SK-N-SH (cell line): ENCODE measurements around the gene SPAG9. TPM values are rescaled to one million over a fixed set of nuclear protein-coding genes. Genes with fewer than 3 reads are reported as not detected.
A peak's percentile ranks its signal among the peaks of the same experiment; 100 is the strongest.

Experiments
- CTCF ChIA-PET: fragments of 300-600, 350-600 bp; formaldehyde crosslinking; extraction: SDS; loops from one replicate; lab custom pipeline; 2021; lab: Yijun Ruan, JAX
- POLR2A ChIA-PET: fragments of 350-600 bp; sonication (Branson Sonifier 250); formaldehyde crosslinking; extraction: SDS; loops from one replicate; lab custom pipeline; 2020; ENCODE audit warnings: antibody characterized with exemption, inconsistent platforms; lab: Yijun Ruan, JAX
- DNase-seq: peaks from one replicate; pipeline ENCODE4 v3.0.0; 2012
- H2AFZ ChIP-seq: fragments of 200-600 bp; sonication (generic); 2 replicates; pipeline ENCODE4 v1.8.1; 2016; ENCODE audit warnings: antibody characterized with exemption, mild to moderate bottlenecking, low read depth
- H3F3A ChIP-seq: fragments of 200-600 bp; sonication (generic); replicated peaks from 2 replicates; pipeline ENCODE3; 2016; ENCODE audit warnings: antibody characterized with exemption, mild to moderate bottlenecking; ENCODE audit not compliant: insufficient read depth
- H3K27ac ChIP-seq, 2 experiments: fragments of 200-500 bp in 1 of 2; fragments of 200-600 bp in 1 of 2; sonication (Bioruptor generic) in 1 of 2; sonication (generic), shearing (Covaris generic) in 1 of 2; 2 replicates each; pipeline versions ENCODE4 v1.5.1 to v1.6.1; 2014 to 2016; ENCODE audit warnings: low read depth in 2 of 2, inconsistent platforms in 1 of 2, low read length in 1 of 2, mild to moderate bottlenecking in 1 of 2, mixed read lengths in 1 of 2
- H3K27me3 ChIP-seq: fragments of 200-600 bp; sonication (generic), shearing (Covaris generic); 2 replicates; pipeline ENCODE4 v1.6.1; 2016; ENCODE audit warnings: mixed run types; ENCODE audit not compliant: insufficient read depth
- H3K36me3 ChIP-seq, 2 experiments: fragments of 200-500 bp in 1 of 2; fragments of 200-600 bp in 1 of 2; sonication (Bioruptor generic) in 1 of 2; sonication (generic) in 1 of 2; replicated peaks in 1 of 2; 2 replicates each; pipeline versions ENCODE3 to v1.5.1; 2014 to 2016; ENCODE audit warnings: low read length in 1 of 2, mild to moderate bottlenecking in 1 of 2; ENCODE audit not compliant: insufficient read depth in 2 of 2, control insufficient read depth in 1 of 2
- H3K4me1 ChIP-seq, 2 experiments: fragments of 200-500 bp in 1 of 2; fragments of 200-600 bp in 1 of 2; sonication (Bioruptor generic) in 1 of 2; sonication (generic), shearing (Covaris generic) in 1 of 2; 2 replicates each; pipeline versions ENCODE4 v1.5.1 to v1.6.1; 2014 to 2016; ENCODE audit warnings: low read depth in 1 of 2, low read length in 1 of 2, mixed run types in 1 of 2; ENCODE audit not compliant: insufficient read depth in 2 of 2, control insufficient read depth in 1 of 2
- H3K4me2 ChIP-seq: fragments of 200-600 bp; sonication (generic), shearing (Covaris generic); 2 replicates; pipeline ENCODE4 v1.6.1; 2017; ENCODE audit warnings: mixed run types
- H3K4me3 ChIP-seq, 2 experiments: fragments of 200-500 bp in 1 of 2; fragments of 200-600 bp in 1 of 2; sonication (Bioruptor generic) in 1 of 2; sonication (generic), shearing (Covaris generic) in 1 of 2; 2 replicates each; pipeline versions ENCODE4 v1.5.1 to v1.8.1; 2014 to 2016; ENCODE audit warnings: low read depth in 2 of 2, inconsistent platforms in 1 of 2, low read length in 1 of 2, mild to moderate bottlenecking in 1 of 2, mixed read lengths in 1 of 2, moderate library complexity in 1 of 2
- H3K79me2 ChIP-seq: fragments of 200-600 bp; sonication (generic); 2 replicates; pipeline ENCODE4 v1.8.1; 2017; ENCODE audit warnings: mild to moderate bottlenecking; ENCODE audit not compliant: insufficient read depth
- H3K9ac ChIP-seq: fragments of 200-600 bp; sonication (generic); 2 replicates; pipeline ENCODE4 v1.6.1; 2017; ENCODE audit warnings: mixed run types
- H3K9me2 ChIP-seq: fragments of 200-600 bp; sonication (generic); 2 replicates; pipeline ENCODE4 v1.6.1; 2017; ENCODE audit warnings: mixed run types
- H3K9me3 ChIP-seq: fragments of 200-600 bp; sonication (generic); 2 replicates; pipeline ENCODE4 v1.6.1; 2017; ENCODE audit warnings: mixed run types, mild to moderate bottlenecking, moderate library complexity
- H4K20me1 ChIP-seq: fragments of 200-600 bp; sonication (generic); 2 replicates; pipeline ENCODE4 v1.6.1; 2017; ENCODE audit warnings: mild to moderate bottlenecking, mixed run types; ENCODE audit not compliant: insufficient read depth
- CHD2 ChIP-seq: fragments of 150-350 bp; IDR thresholded peaks from 2 replicates; pipeline ENCODE4 v1.6.1; 2018; ENCODE audit warnings: low read length; ENCODE audit not compliant: partially characterized antibody
- CTCF ChIP-seq: fragments of 200-600 bp; sonication (generic); IDR thresholded peaks from 2 replicates; pipeline ENCODE4 v1.6.1; 2017; ENCODE audit warnings: antibody characterized with exemption, mild to moderate bottlenecking, moderate library complexity
- EP300 ChIP-seq, 2 experiments: IDR thresholded peaks; 2 replicates each; pipeline versions ENCODE4 v1.4.0 to v1.6.1; 2012; ENCODE audit warnings: borderline replicate concordance in 1 of 2, low read depth in 1 of 2, low read length in 1 of 2
- EZH2phosphoT487 ChIP-seq: fragments of 200-600 bp; sonication (generic); IDR thresholded peaks from 2 replicates; pipeline ENCODE4 v1.6.1; 2017; ENCODE audit warnings: low read depth, mixed run types, mild to moderate bottlenecking, antibody characterized with exemption, moderate library complexity, borderline replicate concordance
- GABPA ChIP-seq: IDR thresholded peaks from 2 replicates; pipeline ENCODE4 v1.4.0; 2012; ENCODE audit warnings: low read depth, mild to moderate bottlenecking
- GATA2 ChIP-seq: sonication (generic); formaldehyde crosslinking; IDR thresholded peaks from 2 replicates; pipeline ENCODE4 v1.5.0; 2020; ENCODE audit warnings: mild to moderate bottlenecking, missing genetic modification reagents
- IRF3 ChIP-seq: fragments of 150-350 bp; IDR thresholded peaks from 2 replicates; pipeline ENCODE4 v1.6.1; 2016; ENCODE audit warnings: mild to moderate bottlenecking, low read depth, low read length
- JUND ChIP-seq: IDR thresholded peaks from 2 replicates; pipeline ENCODE4 v1.4.0; 2012
- MAX ChIP-seq: IDR thresholded peaks from 2 replicates; pipeline ENCODE4 v1.4.0; 2012; ENCODE audit warnings: low read depth
- MEF2A ChIP-seq: IDR thresholded peaks from 2 replicates; pipeline ENCODE4 v1.4.0; 2012; ENCODE audit warnings: low read depth, borderline replicate concordance
- MXI1 ChIP-seq: IDR thresholded peaks from 2 replicates; pipeline ENCODE4 v1.6.1; 2012; ENCODE audit warnings: mild to moderate bottlenecking, low read depth, low read length, improper control_type of control experiment
- POLR2AphosphoS5 ChIP-seq: IDR thresholded peaks from 2 replicates; pipeline ENCODE4 v1.6.1; 2012; ENCODE audit warnings: low read depth, low read length
- RAD21 ChIP-seq: IDR thresholded peaks from 2 replicates; pipeline ENCODE4 v1.6.1; 2012; ENCODE audit warnings: mild to moderate bottlenecking, low read length
- RCOR1 ChIP-seq: fragments of 150-350 bp; IDR thresholded peaks from 2 replicates; pipeline ENCODE4 v1.6.1; 2017; ENCODE audit warnings: antibody characterized with exemption, low read length
- RFX5 ChIP-seq: IDR thresholded peaks from 2 replicates; pipeline ENCODE4 v1.6.1; 2012; ENCODE audit warnings: mild to moderate bottlenecking, improper control_type of control experiment, low read length
- SIN3A ChIP-seq: IDR thresholded peaks from 2 replicates; pipeline ENCODE4 v1.6.1; 2012; ENCODE audit warnings: low read depth, mild to moderate bottlenecking, low read length, moderate library complexity, borderline replicate concordance
- SMC3 ChIP-seq: IDR thresholded peaks from 2 replicates; pipeline ENCODE4 v1.6.1; 2012; ENCODE audit warnings: low read depth, low read length, improper control_type of control experiment
- TAF1 ChIP-seq: IDR thresholded peaks from 2 replicates; pipeline ENCODE4 v1.6.1; 2012; ENCODE audit warnings: low read depth, mild to moderate bottlenecking, low read length, moderate library complexity, borderline replicate concordance
- TCF12 ChIP-seq: IDR thresholded peaks from 2 replicates; pipeline ENCODE4 v1.4.0; 2012
- USF1 ChIP-seq: IDR thresholded peaks from 2 replicates; pipeline ENCODE4 v1.4.0; 2012; ENCODE audit warnings: low read depth, borderline replicate concordance
- USF2 ChIP-seq: fragments of 150-350 bp; IDR thresholded peaks from 2 replicates; pipeline ENCODE4 v1.6.1; 2017; ENCODE audit warnings: antibody characterized with exemption, low read length, low read depth, borderline replicate concordance
- YY1 ChIP-seq: IDR thresholded peaks from 2 replicates; pipeline ENCODE4 v1.4.0; 2012; ENCODE audit warnings: low read depth, mild to moderate bottlenecking
- ZBTB33 ChIP-seq: IDR thresholded peaks from 2 replicates; pipeline ENCODE4 v1.4.0; 2012; ENCODE audit warnings: low read depth, borderline replicate concordance
- WGBS: methylation state at CpG from one replicate; pipeline ENCODE4 v1.1.6; 2017; ENCODE audit warnings: low lambda C conversion rate; 5-methylcytosine and 5-hydroxymethylcytosine counted together
- polyA plus RNA-seq, 3 experiments: library from polyadenylated mRNA; depleted of rRNA; stranded (reverse); fragments of >200 nt; gene quantifications; 2 replicates each; pipeline ENCODE4 v1.2.3, GENCODE V29; 2012

The SPAG9 gene
- polyA plus RNA-seq, 1 of the 3 experiments (the other 2 are of a cell fraction): 32.1 TPM

- H2AFZ ChIP-seq: peak overlapping the region; percentile 86; the same call in 1 of the 2 replicates
- H3K4me2 ChIP-seq: peak overlapping the region; percentile 69
- CTCF ChIA-PET: interaction anchor here (0.7 to 6.7 kb wide), 8 partner anchors 14 to 77 kb away, joined by 3 to 34 read pairs (median 4); no protein-coding TSS in a partner anchor
- TF ChIP-seq SIN3A (no peak), EZH2phosphoT487 (no peak), RAD21 (peak; percentile 43; the same call in 1 of the 2 replicates), GATA2 (CRISPR knock-in tag) (0 out of 2 replicates have a peak, but pooled peaks have one; percentile 9), MXI1 (peak; percentile 91), IRF3 (no peak), RCOR1 (peak; percentile 80), USF2 (no peak), JUND (no peak), ZBTB33 (no peak), YY1 (0 out of 2 replicates have a peak, but pooled peaks have one; percentile 24), MAX (peak; percentile 70), SMC3 (peak; percentile 25; the same call in 1 of the 2 replicates), USF1 (no peak), CTCF (no peak), MEF2A (no peak), EP300 (IDR thresholded peaks at IDR 0.05; ENCODE audit: borderline replicate concordance in 1 of 2, low read depth in 1 of 2, low read length in 1 of 2) (peak in 1 of 2 experiments; percentile 68; a peak in 1 of 4 replicates), TAF1 (peak; percentile 54), TCF12 (peak; percentile 47; the same call in 1 of the 2 replicates), RFX5 (peak; percentile 97), CHD2 (peak; percentile 85), GABPA (no peak), POLR2AphosphoS5 (peak; percentile 34)
Measured at GRCh38 chr17:50919321-50920040, 201.2 kb downstream of the SPAG9 start.

More at GRCh38 chr17:50919321-50920040, 201.2 kb downstream of the SPAG9 start:
- H3K9ac ChIP-seq: peak overlapping the region; percentile 76
- peak; percentile 99 for DNase-seq
- H3K4me1 ChIP-seq: peaks cover 28 to 39% of the 10 kb centered on the region in 2 experiments
- no peaks in the 10 kb centered on the region for H4K20me1 ChIP-seq
- peak overlapping the region; percentile 80 to 96 for H3K27ac ChIP-seq
- no peak overlapping the region for H3K4me3 ChIP-seq
- no peaks in the 10 kb centered on the region for H3K9me2 ChIP-seq
- H3F3A ChIP-seq: peaks cover 3% of the 10 kb centered on the region
- no peaks in the 10 kb centered on the region for H3K9me3 ChIP-seq
- POLR2A ChIA-PET: interaction anchor here (0.6 to 13.7 kb wide), 9 partner anchors 11 to 144 kb away, joined by 3 to 166 read pairs (median 8); partner anchors contain the start of gene TOB1
- H3K79me2 ChIP-seq: no peaks in the 10 kb centered on the region
- H3K36me3 ChIP-seq: no peaks in the 10 kb centered on the region
- 12% methylated on average over 15 of the region's 18 CpGs for WGBS
- H3K27me3 ChIP-seq: no peaks in the 10 kb centered on the region
